Activated CD4-positive, alpha-beta T cell treated with anti-CD3 and anti-CD28 coated beads, Interleukin-2, amount 50 U/mL, for 24 hours (primary cell): ENCODE results near the gene MYOCOS.
"Not testable (repeated sequence)": the region's sequence is repeated elsewhere in the genome, so short reads cannot be mapped to it uniquely, and the experiment has no call there.

ENCODE experiments used
- DNase-seq, 2 donors: peaks; one replicate each; pipeline ENCODE4 v3.0.0-alpha.2; 2020; ENCODE audit warnings: low read depth in 1 of 2, low spot score in 1 of 2

MYOCOS gene, protein sequence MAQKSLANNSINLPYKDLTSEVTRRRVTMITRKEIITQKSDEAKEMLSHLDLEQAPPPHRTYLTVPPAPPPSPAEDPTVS

DNA sequence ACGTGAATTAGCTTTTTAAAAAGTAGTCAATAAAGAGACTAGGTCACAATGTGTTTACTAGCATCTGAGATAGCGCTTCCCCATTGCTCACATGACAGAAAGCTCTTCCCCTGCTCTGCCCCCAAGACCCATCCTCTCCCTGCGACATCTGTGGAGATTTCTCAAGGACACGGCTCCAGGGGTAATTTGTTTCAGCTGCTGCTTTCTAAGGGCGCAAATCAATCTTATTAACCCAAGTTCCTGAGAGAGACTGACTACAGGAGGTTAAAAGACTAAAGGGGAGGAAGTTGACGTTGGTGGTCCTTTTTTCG, at the start of gene MYOCOS:
MYOCOS (plus strand) TSS at position 92 of the 311 bp plus-strand sequence. CDS start 1,641 bp downstream, outside the sequence.
- no peak for DNase-seq

DNA sequence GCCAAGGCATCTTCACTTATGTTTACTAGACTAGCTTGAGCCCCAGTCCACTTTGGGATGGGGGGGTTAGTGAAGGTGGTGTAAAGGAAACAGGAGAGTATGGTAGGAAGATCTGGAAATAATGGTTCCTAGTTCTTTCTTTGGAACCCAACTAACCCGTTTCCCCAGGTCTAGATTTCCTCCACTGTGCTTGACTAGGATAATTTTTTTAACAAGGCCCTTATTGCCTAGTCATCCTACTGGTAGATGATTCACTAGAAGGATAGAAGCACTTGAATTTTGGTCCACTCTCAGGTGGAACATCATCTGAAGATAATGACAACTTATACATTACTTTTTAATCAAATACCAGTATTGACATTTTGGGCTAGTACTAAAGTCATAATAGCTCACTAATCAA, 45.9 kb upstream of the MYOCOS start:
- DNase-seq = no peak

DNA sequence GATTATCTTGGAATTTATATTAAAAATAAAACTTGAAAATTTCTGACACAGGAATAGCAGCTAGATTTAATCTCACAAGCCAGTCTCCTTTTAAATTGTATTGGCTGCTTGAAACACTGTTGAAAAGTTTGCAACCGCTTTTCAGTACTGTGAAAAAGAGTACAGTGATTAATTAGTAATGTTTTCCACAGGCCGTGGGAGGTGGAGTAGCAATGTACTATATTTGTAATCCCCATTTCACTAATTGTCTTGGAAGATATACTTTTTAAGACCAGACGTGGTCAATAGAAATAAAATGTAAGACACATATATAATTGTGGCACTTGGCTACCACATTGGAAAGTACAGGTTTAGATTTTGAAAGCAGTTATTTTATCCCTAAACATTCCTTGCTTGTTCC, 40.8 kb upstream of the MYOCOS start:
- peak in 1 of 2 donors; percentile 33 for DNase-seq

DNA sequence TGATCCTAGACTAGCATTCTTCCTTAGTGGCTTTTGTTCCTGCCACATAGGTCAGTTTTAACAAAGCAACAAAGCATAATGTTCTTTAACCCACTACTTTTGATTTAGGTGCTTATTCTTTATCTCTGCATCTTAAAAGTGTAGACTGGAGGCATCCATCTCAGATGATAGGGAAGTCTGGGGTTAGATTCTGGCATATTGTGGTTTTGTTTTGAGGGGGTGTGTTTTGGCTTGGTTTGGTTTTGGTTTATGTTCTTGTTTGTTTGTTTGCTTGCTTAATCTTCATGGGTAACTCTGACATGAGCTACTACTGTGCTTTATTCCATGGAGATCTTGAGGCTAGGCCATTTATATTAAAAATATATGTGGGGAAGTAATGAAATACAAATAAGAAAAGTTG, 40.3 kb upstream of the MYOCOS start:
- no peak for DNase-seq

DNA sequence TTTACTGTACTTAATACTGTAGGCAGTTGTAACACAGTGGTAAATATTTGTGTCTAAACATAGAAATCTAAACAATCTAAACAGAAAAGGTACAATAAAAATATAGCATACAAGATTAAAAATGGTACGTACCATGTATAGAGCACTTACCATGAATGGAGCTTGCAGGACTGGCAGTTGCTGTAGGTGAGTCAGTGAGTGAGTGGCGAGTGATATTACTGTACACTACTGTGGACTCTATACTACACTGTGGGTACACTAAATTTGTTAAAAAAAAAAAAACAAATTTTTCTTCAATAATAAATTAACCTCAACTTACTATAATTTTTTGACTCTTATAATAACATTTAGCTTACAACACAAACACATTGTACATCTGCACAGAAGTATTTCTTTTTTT, 39.5 kb upstream of the MYOCOS start:
- no peak for DNase-seq

DNA sequence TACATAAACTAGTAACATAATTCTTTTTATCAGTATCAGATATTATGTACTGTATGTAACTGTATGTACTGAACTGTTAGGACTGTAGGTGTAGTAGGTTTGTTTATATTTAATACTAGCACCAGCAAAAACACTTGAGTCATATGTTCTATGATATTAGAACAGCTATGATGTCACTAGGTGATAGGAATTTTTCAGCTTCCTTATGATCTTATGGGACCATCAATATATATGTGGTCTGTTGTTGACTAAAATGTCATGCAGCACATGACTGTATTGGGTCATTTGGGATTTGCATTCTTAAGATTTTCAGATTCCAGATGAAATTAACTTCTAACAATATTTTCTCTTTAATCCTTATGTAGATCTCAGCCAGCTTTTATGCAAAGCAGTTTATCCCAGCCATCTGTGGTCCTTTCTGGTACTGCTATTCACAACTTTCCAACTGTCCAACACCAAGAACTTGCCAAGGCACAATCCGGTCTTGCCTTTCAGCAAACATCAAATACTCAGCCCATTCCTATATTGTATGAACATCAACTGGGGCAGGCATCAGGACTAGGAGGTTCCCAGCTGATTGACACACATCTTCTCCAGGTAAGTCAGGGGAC, 38.3 kb upstream of the MYOCOS start:
- no peak for DNase-seq

DNA sequence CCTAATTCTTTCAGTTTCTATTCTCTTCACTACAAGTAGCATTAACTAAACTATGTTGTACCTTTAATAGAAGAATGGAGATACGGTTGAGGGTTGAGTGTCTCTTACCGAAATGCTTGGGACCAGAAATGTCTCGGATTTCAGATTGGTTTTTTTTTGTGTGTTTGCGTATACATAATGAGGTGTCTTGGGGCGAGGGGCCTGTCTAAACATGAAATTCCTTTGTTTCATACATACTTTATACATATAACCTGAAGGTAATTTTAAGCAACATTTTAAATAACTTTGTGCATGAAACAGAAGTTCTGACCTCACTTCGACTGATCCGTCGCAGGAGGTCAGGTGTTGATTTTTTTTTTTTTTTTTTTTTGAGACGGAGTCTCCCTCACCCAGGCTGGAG, 36.3 kb upstream of the MYOCOS start:
- no peak for DNase-seq

DNA sequence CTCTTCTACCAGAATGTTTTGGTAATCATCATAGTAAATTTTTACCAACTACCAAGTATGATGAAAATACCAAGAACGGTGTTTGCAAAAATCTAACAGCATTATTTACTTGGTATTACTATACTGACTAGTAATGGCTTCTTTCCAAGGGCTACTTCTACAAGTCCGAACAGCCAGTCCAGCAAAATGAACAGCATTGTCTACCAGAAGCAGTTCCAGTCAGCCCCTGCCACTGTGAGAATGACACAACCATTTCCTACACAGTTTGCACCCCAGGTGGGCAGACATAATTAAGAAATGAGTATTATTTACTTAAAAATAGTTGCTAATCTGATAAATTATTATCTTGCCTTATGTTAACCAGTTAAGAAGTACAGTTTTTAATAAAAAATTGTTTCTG, 33.8 kb upstream of the MYOCOS start:
- DNase-seq = no peak

DNA sequence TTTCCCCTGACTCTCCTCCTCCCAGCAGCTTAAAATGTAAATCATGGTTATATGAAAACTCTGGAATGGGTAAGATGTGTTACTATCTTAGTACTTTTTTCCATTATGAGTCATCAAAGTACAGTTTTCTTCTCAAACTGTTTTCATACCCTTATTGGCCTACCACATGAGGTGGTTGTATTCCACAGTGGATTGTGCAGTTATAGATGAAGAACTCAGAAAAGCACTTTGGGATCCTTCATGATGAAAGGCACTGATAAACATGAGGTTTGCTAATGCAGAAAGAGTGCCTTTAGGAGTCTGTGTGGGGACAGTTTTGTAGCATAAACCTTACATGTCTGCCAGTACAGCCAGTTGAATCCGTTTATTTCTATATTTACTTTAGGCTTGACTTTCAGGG, 32.0 kb upstream of the MYOCOS start:
- DNase-seq = no peak

DNA sequence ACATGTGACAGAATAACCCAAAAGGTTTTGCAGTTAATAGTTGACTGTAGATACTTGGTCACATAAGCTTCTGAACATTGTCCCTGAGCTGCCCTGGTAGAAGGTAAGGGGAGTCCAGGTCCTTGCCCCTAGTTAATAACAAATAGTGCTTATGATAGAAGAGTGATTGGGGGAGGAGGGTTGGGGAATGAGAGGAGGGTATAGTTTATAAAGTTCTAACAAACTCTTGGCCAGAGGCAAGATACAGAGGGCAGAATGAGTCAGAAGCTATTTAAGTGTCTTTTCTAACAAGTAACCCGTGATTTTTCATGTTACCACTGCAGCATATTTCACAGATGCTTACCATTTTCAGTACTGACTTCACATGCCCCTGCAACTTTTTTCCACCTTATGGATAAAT, 26.7 kb upstream of the MYOCOS start:
- DNase-seq = no peak

DNA sequence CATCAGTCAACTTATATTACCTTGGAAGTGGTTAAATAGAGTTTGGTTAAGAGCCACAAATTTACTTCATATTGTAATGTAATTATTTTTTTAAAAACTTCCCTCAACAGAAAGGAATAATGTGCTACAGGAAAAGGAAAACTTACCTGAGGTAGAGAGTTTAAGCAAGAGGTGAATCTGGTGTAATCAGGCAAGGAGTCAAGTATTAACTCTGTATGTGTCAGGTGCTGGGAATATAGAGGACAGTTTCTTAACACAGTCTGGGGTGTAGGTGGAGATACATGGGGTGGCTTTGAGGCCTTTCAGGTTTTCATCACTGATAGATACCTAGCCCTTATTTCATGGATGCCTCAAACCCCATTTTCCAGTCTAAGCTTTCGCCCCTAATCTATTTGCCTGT, 25.9 kb upstream of the MYOCOS start:
- no peak for DNase-seq

DNA sequence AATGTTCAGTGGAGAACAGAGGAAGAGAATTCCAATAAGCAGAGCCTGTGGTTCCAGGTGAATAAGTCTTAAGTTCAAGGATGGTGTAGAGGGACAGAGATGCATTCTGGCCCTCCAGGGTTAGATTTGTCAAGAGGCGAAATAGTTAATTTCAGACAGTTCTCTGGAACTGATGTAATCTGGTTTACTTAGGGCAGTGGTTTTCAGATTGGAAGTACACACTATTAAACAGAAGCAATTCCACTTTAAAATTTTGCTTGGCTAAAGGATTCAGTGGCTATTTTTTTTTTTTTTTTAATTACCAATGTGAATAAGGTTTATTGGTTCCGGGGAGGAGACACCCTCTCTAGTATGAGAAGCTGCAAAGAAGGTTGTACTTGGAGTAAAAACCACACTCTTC, 25.3 kb upstream of the MYOCOS start:
- DNase-seq = no peak

DNA sequence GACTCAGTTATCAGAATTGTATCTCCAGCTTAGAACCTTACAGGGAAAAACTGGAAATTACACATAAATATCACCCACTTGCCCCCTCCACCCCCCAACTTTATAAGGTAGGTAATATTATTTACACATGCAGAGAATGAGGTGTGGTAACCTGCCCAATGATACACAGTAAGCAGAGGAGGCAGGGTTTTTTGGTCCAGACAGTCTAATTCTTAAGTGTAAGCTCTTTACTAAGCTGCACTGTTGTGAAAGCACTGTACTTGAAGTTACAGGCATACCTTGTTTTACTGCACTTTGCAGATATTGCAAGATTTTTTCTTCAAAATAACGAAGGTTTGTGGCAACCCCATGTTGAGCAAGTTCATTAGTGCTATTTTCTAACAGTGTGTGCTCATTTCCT, 24.8 kb upstream of the MYOCOS start:
- no peak for DNase-seq

DNA sequence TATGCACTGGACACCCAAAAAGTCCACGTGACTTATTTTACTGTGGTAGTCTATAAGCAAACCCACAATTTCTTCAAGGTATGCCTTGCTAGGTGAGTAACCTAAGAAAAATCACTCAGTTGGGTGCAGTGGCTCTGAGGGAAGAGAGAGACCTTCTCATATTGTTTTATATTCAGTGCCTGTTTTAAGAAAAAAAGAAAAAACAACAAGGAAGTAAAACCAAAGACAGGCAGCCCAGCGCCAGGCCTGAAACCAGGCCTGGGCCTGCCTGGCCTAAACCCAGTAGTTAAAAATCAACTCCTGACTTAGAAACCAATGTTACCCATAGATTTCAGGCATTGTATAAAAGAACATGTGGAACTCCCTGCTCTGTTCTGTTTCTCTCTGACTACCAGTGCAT, 21.7 kb upstream of the MYOCOS start:
- DNase-seq = not testable (repeated sequence)

DNA sequence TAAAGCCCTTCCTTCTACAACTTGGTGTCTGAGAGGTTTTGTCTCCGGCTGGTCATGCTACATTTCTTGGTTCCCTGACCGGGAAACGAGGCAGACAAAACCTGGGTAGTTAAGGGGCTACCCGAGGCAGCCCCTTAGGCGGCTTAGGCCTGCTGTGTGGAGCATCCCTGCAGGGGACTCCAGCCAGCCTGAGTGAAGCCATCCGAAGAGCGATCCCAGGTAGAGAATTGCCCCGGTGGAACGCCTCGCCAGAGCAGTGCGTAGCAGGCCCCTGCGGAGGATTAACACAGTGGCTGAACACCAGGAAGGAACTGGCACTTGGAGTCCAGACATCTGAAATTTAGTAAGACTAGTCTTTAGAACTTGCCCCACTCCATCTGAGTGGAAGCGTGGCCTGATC, 21.2 kb upstream of the MYOCOS start:
- no peak for DNase-seq

DNA sequence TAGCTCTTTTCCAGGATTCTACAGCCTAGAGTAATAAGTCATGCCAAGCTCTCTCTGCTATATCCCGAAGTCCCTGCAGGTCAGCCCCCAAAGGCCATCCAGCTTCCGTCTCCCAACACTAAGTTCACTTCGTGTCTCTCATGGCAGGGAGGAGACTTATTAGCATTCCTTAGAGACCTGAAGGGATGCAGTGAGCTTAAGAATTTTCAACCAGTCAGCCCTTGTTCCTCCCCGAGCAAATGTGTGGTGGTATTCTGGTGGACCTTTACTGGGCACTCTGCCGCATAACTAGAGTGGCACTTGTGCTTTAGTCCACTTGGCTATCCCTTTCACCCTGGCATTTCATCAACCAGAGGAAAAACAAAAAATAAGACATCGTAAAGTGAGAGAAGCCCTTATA, 19.0 kb upstream of the MYOCOS start:
- DNase-seq = not testable (repeated sequence)

DNA sequence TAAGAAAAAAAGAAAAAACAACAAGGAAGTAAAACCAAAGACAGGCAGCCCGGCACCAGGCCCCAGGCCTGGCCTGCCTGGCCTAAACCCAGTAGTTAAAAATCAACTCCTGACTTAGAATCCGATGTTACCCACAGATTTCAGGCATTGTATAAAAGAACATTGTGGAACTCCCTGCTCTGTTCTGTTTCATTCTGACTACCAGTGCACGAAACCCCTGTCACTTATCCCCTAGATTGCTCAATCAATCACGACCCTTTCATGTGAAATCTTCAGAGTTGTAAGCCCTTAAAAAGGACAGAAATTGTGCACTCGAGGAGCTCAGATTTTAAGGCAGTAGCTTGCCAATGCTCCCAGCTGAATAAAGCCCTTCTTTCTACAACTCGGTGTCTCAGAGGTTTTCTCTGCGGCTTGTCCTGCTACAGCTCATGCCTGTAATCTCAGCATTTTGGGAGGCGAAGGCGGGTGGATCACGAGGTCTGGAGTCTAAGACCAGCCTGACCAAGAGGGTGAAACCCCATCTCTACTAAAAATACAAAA, 15.6 kb upstream of the MYOCOS start:
- DNase-seq = no peak

DNA sequence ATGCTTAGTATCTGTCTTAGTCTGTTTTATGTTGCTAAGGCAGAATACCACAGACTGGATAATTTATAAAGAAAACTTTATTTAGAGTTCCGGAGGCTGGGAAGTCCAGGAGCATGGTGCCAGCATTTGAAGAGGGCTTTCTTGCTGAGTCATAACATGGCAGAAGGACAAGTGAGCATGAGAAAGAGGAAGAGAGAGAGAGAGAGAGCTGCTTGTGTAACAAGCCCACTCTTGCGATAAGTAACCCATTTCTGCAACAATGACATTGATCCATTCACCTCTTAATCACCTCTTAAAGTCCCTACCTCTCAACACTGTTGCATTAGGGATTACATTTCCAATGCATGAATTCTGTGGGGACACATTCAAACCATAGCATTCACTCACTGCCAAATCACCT, 11.7 kb upstream of the MYOCOS start:
- no peak for DNase-seq

DNA sequence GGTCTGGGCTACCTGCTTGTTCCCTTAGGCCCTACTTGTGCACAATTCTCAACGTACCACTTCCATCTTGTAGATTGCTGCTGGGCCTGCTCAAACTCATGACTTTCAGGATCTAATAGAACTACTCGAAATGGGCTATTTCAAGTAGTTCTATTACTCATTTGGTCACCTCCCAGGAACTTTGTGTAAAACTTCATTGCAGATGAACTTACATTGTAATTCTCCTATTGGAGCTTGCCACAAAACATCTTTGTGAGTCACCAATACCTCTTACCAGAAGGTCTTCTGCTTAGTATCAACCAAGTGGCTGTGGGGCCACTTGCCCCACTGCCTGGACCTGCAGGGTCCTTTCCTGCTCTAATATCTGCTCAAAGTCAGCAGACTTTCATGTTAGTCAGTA, 10.7 kb upstream of the MYOCOS start:
- no peak for DNase-seq

DNA sequence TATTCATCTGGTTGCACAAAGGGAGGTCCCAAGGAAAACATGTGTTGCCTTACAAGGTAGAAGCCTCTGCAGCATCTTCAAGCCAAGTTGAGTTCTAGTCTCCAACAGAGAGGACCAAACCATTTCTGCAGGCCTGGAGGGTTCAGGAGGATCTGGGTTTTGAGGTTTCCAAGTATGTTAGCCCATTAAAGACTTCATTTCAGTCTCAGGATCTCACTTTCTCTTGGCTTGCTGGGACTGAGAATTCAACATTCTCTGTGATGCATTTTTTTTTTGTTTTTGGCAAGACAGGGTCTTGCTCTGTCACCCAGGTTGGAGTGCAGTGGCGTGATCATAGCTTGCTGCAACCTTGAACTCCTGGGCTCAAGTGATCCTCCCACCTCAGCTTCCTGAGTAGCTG, 8.8 kb upstream of the MYOCOS start:
- no peak for DNase-seq

DNA sequence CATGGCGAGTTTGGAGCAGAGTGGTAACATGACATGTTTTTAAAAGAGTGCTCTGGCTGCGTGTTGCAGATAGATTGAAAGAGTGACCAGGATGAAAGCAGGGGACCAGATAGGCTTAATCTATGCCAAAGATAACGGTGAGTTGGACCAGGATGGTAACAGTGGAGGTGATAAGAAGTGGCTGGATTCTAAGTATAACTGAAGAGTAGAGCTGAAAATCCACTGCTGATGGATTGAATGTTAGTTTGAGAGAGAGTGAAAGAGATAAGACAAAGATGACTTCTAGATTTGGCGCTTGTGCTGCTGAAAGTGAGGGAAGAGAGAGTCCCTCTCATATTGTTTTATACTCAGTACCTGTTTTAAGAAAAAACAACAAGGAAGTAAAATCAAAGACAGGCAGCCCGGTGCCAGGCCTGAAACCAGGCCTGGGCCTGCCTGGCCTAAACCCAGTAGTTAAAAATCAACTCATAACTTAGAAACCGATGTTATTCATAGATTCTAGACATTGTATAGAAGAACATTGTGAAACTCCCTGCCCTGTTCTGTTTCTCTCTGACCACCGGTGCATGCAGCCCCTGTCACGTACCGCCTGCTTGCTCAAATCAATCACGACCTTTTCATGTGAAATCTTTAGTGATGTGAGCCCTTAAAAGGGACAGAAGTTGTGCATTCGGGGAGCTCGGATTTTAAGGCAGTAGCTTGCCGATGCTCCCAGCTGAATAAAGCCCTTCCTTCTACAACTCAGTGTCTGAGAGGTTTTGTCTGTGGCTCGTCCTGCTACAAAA, 6.7 kb upstream of the MYOCOS start:
- DNase-seq = not testable (repeated sequence)

DNA sequence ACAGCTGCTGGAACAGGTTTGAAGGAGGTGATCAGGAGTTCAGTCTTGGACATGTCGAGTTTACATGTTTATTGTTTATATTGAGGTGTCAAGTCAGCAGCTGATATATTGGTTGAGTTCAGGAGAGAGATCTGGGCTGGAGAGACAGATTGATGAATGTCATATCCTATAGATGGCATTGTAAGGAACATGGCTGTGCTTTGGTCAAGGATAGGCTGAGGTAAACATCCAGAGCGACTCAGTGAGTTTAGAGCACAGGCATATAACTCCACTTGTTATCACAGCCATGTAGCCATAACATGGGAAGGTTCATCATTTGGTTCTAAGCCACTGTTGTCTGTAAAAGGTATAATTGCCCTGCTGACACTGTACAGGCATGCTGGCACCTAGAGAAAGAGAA, 5.5 kb upstream of the MYOCOS start:
- DNase-seq = no peak
